Ammon's horn (tissue), 1 donor: ENCODE data around the gene NPIPB6.

Experiments used
- DNase-seq: peaks from one replicate; pipeline ENCODE4 v3.0.0-alpha.2; 2016; ENCODE audit warnings: low spot score

Gene NPIPB6

DNA sequence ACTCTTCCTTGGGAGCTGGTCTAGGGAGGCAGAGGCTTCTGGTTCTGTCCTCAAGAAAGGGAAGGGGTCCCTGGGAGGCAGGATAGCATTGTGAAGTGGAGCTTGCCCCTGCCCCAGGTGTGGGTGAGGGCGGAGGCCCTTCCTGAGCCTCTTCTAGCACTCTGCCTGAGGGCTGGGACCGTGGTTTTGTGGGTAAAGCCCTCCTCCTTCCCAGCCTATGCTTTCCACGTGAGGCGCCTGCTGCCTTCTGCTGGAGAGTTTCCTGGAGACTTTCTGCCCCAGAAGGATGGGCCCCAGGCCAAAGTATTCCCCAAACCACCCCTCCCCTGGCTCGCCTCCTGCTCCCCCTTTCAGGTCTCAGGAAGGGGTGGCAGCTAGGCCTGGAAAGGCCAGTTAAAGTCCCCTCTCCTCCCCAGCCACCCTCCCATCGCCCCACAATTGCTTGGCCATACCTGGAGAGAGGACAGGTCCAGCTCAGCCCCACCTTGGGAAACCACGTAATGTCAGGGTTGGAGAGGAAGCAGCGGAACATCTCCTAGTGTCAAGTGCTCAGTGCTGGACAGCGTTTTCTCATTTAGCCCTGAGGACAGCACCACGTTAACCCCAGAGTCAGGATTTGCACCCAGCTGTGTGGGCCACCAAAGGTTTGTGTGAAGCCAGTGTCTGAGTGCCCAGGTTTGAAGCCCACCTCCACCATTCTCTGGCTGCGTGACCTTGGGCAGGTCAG lies 65.4 kb downstream of the NPIPB6 start:
- no peak for DNase-seq

DNA sequence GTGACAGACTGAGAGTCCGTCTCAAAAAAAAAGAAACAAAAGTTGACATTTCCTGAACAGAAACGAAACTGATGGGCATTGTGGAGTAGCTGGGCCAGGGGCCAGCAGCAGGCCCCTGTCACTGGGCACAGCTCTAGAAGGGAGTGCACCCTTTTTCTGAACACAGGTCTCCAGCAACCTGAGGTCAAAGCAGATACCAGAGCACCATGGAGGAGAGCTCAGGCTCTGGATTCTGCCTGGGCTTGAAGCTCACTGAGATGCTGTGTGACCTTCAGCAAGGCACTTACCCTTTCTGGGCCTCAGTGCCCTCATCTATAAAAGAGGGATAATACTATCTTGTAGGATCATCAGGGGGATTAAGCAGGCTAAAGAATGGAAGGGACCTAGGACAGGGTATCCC lies 66.0 kb downstream of the NPIPB6 start:
- no peak for DNase-seq

DNA sequence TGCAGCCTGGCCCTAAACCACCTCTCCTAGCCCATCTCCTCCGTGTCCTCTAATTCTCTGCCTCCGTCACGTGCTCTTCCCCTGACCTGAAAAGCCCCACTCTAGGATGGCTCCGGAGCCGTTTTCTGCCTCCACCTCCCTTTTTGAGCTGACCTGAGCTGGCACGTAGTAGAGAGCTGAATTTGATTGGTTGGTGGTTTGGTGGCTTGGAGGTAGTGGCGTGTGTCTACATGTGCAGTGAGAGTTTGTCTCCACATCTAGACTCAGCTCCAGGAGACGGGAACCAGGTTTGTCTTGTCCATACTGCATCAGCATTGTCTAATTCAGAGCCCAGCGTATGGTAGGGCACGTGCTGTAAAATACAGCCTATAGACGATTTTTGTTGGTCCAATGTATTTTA lies 68.0 kb downstream of the NPIPB6 start:
- no peak for DNase-seq

DNA sequence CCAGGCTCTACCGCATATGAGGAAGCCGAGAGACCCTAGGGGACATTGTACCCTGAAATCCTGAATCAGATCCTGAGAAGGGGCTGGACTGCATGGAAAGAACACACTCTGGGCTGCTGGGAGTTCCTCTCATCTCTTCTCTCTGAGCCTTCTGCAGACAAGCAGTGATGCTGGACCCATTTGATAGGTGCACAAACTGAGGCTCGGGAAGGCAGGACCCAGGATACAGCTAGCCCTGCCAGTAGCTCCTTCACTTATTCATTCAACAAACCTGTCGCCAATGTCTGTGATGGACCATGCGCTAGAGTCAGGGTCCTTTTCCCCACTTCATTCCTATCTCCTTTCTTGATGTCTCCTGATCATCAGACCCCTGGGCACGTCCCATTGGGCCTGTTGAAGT lies 69.1 kb downstream of the NPIPB6 start:
- DNase-seq = no peak

DNA sequence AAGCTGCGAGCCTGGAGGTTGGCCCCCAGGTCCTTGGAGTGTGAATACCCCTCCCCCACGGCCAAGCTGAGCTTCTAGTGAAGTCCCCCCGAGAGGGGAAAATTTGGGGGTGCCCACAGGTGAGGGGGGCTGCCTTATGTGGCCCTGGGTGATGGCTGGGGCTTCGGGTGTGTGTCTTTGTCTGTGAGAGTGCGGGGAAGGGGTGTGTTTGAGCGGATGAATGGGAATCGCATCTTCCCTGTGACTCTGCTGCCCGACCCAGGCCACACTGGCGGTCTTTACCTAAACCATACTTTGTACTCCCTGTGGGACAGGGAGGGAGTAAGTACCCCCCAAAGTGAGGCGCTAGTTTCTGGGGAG lies 69.7 kb downstream of the NPIPB6 start:
- DNase-seq = no peak

DNA sequence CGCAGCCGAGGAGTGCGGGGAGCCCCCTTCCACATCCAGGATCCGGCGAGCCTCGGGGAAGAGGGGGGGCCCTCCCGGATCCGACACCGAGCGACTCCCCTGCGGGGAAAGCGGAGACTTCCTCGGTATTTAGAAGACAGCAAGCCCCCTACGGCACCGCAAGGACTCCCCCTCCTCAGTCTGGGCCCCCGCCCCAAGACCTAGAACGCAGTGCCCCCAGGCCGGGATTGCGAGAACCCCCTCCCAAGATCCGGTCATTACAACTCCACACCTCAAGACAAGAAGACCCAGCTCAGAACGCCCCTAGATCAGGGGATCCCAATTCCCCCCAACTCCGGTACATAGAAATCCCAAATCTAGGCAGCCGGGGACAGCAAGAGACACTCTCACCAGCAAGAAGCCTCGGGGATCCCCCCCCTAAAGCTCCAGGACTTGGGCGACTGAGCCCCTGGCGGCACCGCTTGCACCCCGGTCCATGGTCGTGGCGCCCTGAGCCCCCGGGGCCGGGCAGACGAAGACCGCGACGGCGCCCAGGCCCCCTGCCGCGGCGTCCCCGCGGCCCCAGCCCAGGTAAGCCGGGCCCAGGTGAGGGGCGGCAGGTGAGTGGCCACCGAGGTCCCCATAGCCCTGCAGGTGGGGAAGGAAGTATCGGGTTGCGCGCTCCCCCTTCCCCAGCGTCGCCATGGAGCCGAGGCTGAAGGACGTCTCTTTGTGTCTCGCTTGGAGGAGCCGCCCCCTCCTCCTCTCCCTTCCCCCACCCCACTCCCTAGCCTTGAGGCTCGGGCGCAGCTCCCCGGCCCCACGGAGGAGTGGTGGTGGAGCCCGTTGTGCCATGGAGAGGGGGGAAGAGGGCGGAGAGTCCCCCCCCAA lies 70.3 kb downstream of the NPIPB6 start:
- DNase-seq = no peak
